ENCODE data around the gene TRIM63. TPM values are rescaled to one million over a fixed set of nuclear protein-coding genes. Genes with fewer than 3 reads are reported as not detected.

Gene TRIM63
- total and polyA plus RNA-seq, 2 of the 13 experiments (the other 11 are each of a cell fraction or from before 2014, with no cell fraction given) = not detected

DNA sequence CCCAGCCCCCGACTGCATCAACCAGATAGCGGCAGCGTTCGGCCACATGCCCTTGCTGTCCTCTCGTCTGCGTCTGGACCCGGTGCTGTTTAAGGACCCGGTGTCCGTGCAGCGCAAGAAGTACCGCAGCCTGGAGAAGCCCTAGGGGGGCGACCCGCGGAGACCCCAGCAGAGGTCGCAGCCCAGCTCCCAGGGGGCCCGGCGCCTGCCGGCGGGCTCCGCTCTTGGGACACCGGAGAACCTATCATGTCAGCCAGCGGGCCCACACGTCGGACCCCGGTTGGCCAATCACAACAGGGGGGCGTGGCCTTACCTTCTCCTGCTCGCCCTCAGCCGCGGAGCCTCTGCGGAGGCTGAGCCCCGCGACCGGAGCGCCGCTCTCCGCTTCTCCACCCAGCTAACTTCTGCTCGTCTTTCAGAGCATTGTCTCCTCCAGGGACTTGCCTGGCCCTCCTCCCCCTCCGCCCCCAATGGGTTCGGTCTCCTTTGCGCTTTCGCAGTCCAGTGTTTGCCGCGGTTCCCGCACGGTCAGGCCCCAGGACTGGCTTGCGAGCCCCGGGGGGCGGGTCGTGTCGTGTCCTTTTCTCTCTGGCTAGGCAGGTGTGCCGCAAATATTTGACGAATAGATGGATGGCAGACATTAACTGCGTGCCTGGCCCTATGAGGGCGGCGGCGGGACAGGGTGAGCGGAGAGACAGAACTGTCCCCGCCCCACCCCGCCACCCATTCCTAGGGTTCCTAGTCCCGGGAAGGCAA lies 32.0 kb downstream of the TRIM63 start (continued):
- TF ChIP-seq, protein P1, sequence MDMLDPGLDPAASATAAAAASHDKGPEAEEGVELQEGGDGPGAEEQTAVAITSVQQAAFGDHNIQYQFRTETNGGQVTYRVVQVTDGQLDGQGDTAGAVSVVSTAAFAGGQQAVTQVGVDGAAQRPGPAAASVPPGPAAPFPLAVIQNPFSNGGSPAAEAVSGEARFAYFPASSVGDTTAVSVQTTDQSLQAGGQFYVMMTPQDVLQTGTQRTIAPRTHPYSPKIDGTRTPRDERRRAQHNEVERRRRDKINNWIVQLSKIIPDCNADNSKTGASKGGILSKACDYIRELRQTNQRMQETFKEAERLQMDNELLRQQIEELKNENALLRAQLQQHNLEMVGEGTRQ (IDR thresholded peaks at IDR 0.05; ENCODE audit: low read depth, low read length) = no peak
- TF ChIP-seq, protein P1 (CRISPR knock-in tag; IDR thresholded peaks at IDR 0.05; ENCODE audit: borderline replicate concordance) = peak; percentile 21; the same call in 1 of the 2 replicates
- peak; percentile 62 for TF ChIP-seq SP2 (CRISPR knock-in tag; IDR thresholded peaks at IDR 0.05)
- peak; percentile 9; the same call in 1 of the 2 replicates for TF ChIP-seq ZNF446 (CRISPR knock-in tag; IDR thresholded peaks at IDR 0.05)
- TF ChIP-seq ZNF747 (CRISPR knock-in tag; IDR thresholded peaks at IDR 0.05; ENCODE audit: borderline replicate concordance) = no peak; the same call in 1 of the 2 replicates
- no peak for TF ChIP-seq NFE2 (CRISPR knock-in tag; IDR thresholded peaks at IDR 0.05)
- no peak for TF ChIP-seq FOSL1 (CRISPR knock-in tag; IDR thresholded peaks at IDR 0.05; ENCODE audit: borderline replicate concordance)
- TF ChIP-seq HOXA3 (CRISPR knock-in tag; IDR thresholded peaks at IDR 0.05) = no peak
- 0 out of 2 replicates have a peak, but pooled peaks have one; percentile 86 for TF ChIP-seq ZNF839 (CRISPR knock-in tag; IDR thresholded peaks at IDR 0.05; ENCODE audit: borderline replicate concordance)
- TF ChIP-seq NR2C2 (CRISPR knock-in tag; IDR thresholded peaks at IDR 0.05; ENCODE audit: borderline replicate concordance) = peak; percentile 18; the same call in 1 of the 2 replicates
- no peak for TF ChIP-seq ZNF639 (CRISPR knock-in tag; conservative IDR thresholded peaks at IDR 0.05)
- peak; percentile 81; the same call in 1 of the 2 replicates for TF ChIP-seq ZNF709 (CRISPR knock-in tag; IDR thresholded peaks at IDR 0.05)
- no peak; the same call in none of the 2 replicates for TF ChIP-seq HES4 (CRISPR knock-in tag; IDR thresholded peaks at IDR 0.05; ENCODE audit: borderline replicate concordance)
- 0 out of 2 replicates have a peak, but pooled peaks have one; percentile 22 for TF ChIP-seq ZNF232 (CRISPR knock-in tag; IDR thresholded peaks at IDR 0.05; ENCODE audit: borderline replicate concordance)
- TF ChIP-seq NFYC (CRISPR knock-in tag; IDR thresholded peaks at IDR 0.05) = peak; percentile 86
- TF ChIP-seq HDAC1 (CRISPR knock-in tag; IDR thresholded peaks at IDR 0.05) = peak; percentile 50
- TF ChIP-seq ZNF281 (CRISPR knock-in tag; IDR thresholded peaks at IDR 0.05; ENCODE audit: borderline replicate concordance) = no peak
- TF ChIP-seq, protein P2, sequence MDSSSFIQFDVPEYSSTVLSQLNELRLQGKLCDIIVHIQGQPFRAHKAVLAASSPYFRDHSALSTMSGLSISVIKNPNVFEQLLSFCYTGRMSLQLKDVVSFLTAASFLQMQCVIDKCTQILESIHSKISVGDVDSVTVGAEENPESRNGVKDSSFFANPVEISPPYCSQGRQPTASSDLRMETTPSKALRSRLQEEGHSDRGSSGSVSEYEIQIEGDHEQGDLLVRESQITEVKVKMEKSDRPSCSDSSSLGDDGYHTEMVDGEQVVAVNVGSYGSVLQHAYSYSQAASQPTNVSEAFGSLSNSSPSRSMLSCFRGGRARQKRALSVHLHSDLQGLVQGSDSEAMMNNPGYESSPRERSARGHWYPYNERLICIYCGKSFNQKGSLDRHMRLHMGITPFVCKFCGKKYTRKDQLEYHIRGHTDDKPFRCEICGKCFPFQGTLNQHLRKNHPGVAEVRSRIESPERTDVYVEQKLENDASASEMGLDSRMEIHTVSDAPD (CRISPR knock-in tag; IDR thresholded peaks at IDR 0.05) = no peak
- no peak for TF ChIP-seq ZFP90 (CRISPR knock-in tag; IDR thresholded peaks at IDR 0.05; ENCODE audit: borderline replicate concordance)
- peak; percentile 49; the same call in 1 of the 2 replicates for TF ChIP-seq RNF2 (conservative IDR thresholded peaks at IDR 0.05; ENCODE audit: low read depth)
- peak; percentile 25; the same call in 1 of the 2 replicates for TF ChIP-seq CEBPB (IDR thresholded peaks at IDR 0.05; ENCODE audit: borderline replicate concordance, low read depth, low read length)
